Neural cell (in vitro differentiated cells): ENCODE results near the gene SLC22A3. TPM values are rescaled to one million over a fixed set of nuclear protein-coding genes. Genes with fewer than 3 reads are reported as not detected.
"Not testable (repeated sequence)": the region's sequence is repeated elsewhere in the genome, so short reads cannot be mapped to it uniquely, and the experiment has no call there.

Source experiments
- H2AFZ ChIP-seq: fragments of 200-600, 300-800 bp; sonication (generic), shearing (Covaris generic); 2 replicates; pipeline ENCODE4 v1.6.0; 2014; ENCODE audit warnings: low read depth, mild to moderate bottlenecking, antibody characterized with exemption, low read length, moderate library complexity
- H3F3A ChIP-seq: fragments of 200-600 bp; shearing (Covaris generic); 2 replicates; pipeline ENCODE4 v1.6.1; 2016; ENCODE audit warnings: mild to moderate bottlenecking, moderate library complexity, mixed read lengths, antibody characterized with exemption, low read length; ENCODE audit not compliant: insufficient read depth, poor library complexity, severe bottlenecking
- H3K27ac ChIP-seq: fragments of 200-600, 300-800 bp; sonication (generic), shearing (Covaris generic); 2 replicates; pipeline ENCODE4 v1.5.1; 2014; ENCODE audit warnings: mild to moderate bottlenecking, low read length, moderate library complexity
- H3K27me3 ChIP-seq: fragments of 300-800, 200-600 bp; sonication (generic), shearing (Covaris generic); 2 replicates; pipeline ENCODE4 v1.6.0; 2014; ENCODE audit warnings: mild to moderate bottlenecking, low read depth, low read length, moderate library complexity; ENCODE audit not compliant: insufficient read depth
- H3K36me3 ChIP-seq: fragments of 300-800, 200-600 bp; sonication (generic), shearing (Covaris generic); 2 replicates; pipeline ENCODE4 v1.5.1; 2014; ENCODE audit warnings: mild to moderate bottlenecking, antibody characterized with exemption, low read length, moderate library complexity; ENCODE audit not compliant: insufficient read depth
- H3K4me2 ChIP-seq: fragments of 300-800, 200-600 bp; sonication (generic), shearing (Covaris generic); 2 replicates; pipeline ENCODE4 v1.6.0; 2014; ENCODE audit warnings: mild to moderate bottlenecking, low read length
- H3K4me3 ChIP-seq: fragments of 300-800, 200-600 bp; sonication (generic), shearing (Covaris generic); 2 replicates; pipeline ENCODE4 v1.5.1; 2014; ENCODE audit warnings: mild to moderate bottlenecking, low read length, moderate library complexity
- H3K79me2 ChIP-seq: fragments of 200-600 bp; shearing (Covaris generic); replicated peaks from 2 replicates; pipeline ENCODE4 v1.6.0; 2014; ENCODE audit warnings: mild to moderate bottlenecking, low read length, moderate library complexity; ENCODE audit not compliant: insufficient read depth
- H3K9ac ChIP-seq: fragments of 300-800, 200-600 bp; sonication (generic), shearing (Covaris generic); 2 replicates; pipeline ENCODE4 v1.6.1; 2016; ENCODE audit warnings: mild to moderate bottlenecking, low read length, mixed read lengths
- H3K9me2 ChIP-seq: fragments of 200-600 bp; shearing (Covaris generic); 2 replicates; pipeline ENCODE4 v1.6.1; 2016; ENCODE audit warnings: mild to moderate bottlenecking, low read length, mixed read lengths; ENCODE audit not compliant: insufficient read depth
- H3K9me3 ChIP-seq: fragments of 200-600, 300-800 bp; sonication (generic), shearing (Covaris generic); 2 replicates; pipeline ENCODE4 v1.6.1; 2016; ENCODE audit warnings: mild to moderate bottlenecking, mixed run types, low read length, moderate library complexity, mixed read lengths
- H4K20me1 ChIP-seq: fragments of 200-600 bp; shearing (Covaris generic); 2 replicates; pipeline ENCODE4 v1.6.1; 2016; ENCODE audit warnings: mild to moderate bottlenecking, mixed run types; ENCODE audit not compliant: insufficient read depth
- CTCF ChIP-seq: fragments of 450-650 bp; IDR thresholded peaks from 2 replicates; pipeline ENCODE4 v1.5.1; 2014; ENCODE audit warnings: antibody characterized with exemption, mild to moderate bottlenecking, moderate library complexity; ENCODE audit not compliant: poor library complexity, severe bottlenecking
- EP300 ChIP-seq: fragments of 450-650 bp; conservative IDR thresholded peaks from 2 replicates; pipeline ENCODE4 v1.6.1; 2014; ENCODE audit warnings: antibody characterized with exemption, mild to moderate bottlenecking, moderate library complexity; ENCODE audit not compliant: poor library complexity, severe bottlenecking
- EZH2 ChIP-seq: fragments of 200-600, 300-800 bp; shearing (Covaris generic), sonication (generic); IDR thresholded peaks from 2 replicates; pipeline ENCODE4 v1.6.1; 2014; ENCODE audit warnings: antibody characterized with exemption, low read length, borderline replicate concordance, mild to moderate bottlenecking; ENCODE audit not compliant: insufficient read depth, poor library complexity, severe bottlenecking
- MXI1 ChIP-seq: fragments of 450-650 bp; conservative IDR thresholded peaks from 2 replicates; pipeline ENCODE4 v1.6.1; 2014; ENCODE audit warnings: antibody characterized with exemption, mild to moderate bottlenecking; ENCODE audit not compliant: poor library complexity, severe bottlenecking
- POLR2AphosphoS5 ChIP-seq: IDR thresholded peaks from 2 replicates; pipeline ENCODE4 v1.6.1; 2012
- RAD21 ChIP-seq: fragments of 450-650 bp; conservative IDR thresholded peaks from 2 replicates; pipeline ENCODE4 v1.6.1; 2014; ENCODE audit warnings: antibody characterized with exemption, mild to moderate bottlenecking, moderate library complexity
- REST ChIP-seq: IDR thresholded peaks from 2 replicates; pipeline ENCODE4 v1.6.1; 2012; ENCODE audit warnings: borderline replicate concordance
- SMC3 ChIP-seq: fragments of 450-650 bp; conservative IDR thresholded peaks from 2 replicates; pipeline ENCODE4 v1.6.1; 2014; ENCODE audit warnings: antibody characterized with exemption, mild to moderate bottlenecking, moderate library complexity; ENCODE audit not compliant: poor library complexity
- TAF1 ChIP-seq: IDR thresholded peaks from 2 replicates; pipeline ENCODE4 v1.6.1; 2012; ENCODE audit warnings: low read depth
- polyA plus RNA-seq: library from polyadenylated mRNA; depleted of rRNA; stranded (reverse); fragments of >200 nt; gene quantifications from 2 replicates; pipeline ENCODE4 v1.2.3, GENCODE V29; 2014

Gene SLC22A3
- polyA plus RNA-seq, 1 donor from 2014 or later, result not detected

- no peak for TF ChIP-seq MXI1
Measured at GRCh38 chr6:160469153-160469552, 121.0 kb downstream of the SLC22A3 start (continued).

- not testable (repeated sequence) for H3K9me2 ChIP-seq, H3K79me2 ChIP-seq, H3K4me2 ChIP-seq, H3K9ac ChIP-seq, H3K27ac ChIP-seq, H2AFZ ChIP-seq, H3F3A ChIP-seq, H3K27me3 ChIP-seq, H3K36me3 ChIP-seq, H4K20me1 ChIP-seq, H3K4me3 ChIP-seq, H3K9me3 ChIP-seq
Measured at GRCh38 chr6:160476056-160476455, 127.9 kb downstream of the SLC22A3 start.

- not testable (repeated sequence) for H4K20me1 ChIP-seq, H3K27me3 ChIP-seq, H3K4me3 ChIP-seq, H3K9me3 ChIP-seq, H3F3A ChIP-seq, H3K36me3 ChIP-seq, H3K9me2 ChIP-seq, H3K4me2 ChIP-seq, H3K9ac ChIP-seq, H3K27ac ChIP-seq, H2AFZ ChIP-seq, H3K79me2 ChIP-seq
Measured at GRCh38 chr6:160477072-160477471, 128.9 kb downstream of the SLC22A3 start.

- H2AFZ ChIP-seq, result no peak overlapping the region
- H3K79me2 ChIP-seq, result no peaks in the 10 kb centered on the region
- no peaks in the 10 kb centered on the region for H3K9me2 ChIP-seq
- no peak overlapping the region for H3K4me3 ChIP-seq
- H3K9me3 ChIP-seq, result no peaks in the 10 kb centered on the region
- no peaks in the 10 kb centered on the region for H3K27me3 ChIP-seq
- no peak overlapping the region for H3K27ac ChIP-seq
- no peaks in the 10 kb centered on the region for H4K20me1 ChIP-seq
- no peaks in the 10 kb centered on the region for H3K36me3 ChIP-seq
- no peak for TF ChIP-seq TAF1
- TF ChIP-seq POLR2AphosphoS5, result no peak
- TF ChIP-seq CTCF, result no peak
- TF ChIP-seq MXI1, result no peak
- no peak for TF ChIP-seq EZH2
- no peak for TF ChIP-seq EP300
- TF ChIP-seq SMC3, result no peak
- no peak for TF ChIP-seq RAD21
- TF ChIP-seq REST, result no peak
- H3K4me2 ChIP-seq, result no peak overlapping the region
- H3F3A ChIP-seq, result no peaks in the 10 kb centered on the region
- H3K9ac ChIP-seq, result no peak overlapping the region
Measured at GRCh38 chr6:160477901-160478300, 129.7 kb downstream of the SLC22A3 start.
